Small intestine (tissue), 7 donors: ENCODE measurements around the gene CPED1. TPM values are rescaled to one million over a fixed set of nuclear protein-coding genes. Genes with fewer than 3 reads are reported as not detected.
"Not testable (repeated sequence)": the region's sequence is repeated elsewhere in the genome, so short reads cannot be mapped to it uniquely, and the experiment has no call there.

ENCODE experiments used
- DNase-seq, 2 donors: peaks; one replicate each; pipeline versions ENCODE4 v3.0.0 to v3.0.0-alpha.2; 2013
- FAIRE-seq: peaks from 2 replicates; lab custom pipeline; 2012; peaks lifted over from hg19 to GRCh38; lab: Jason Lieb, UNC
- H3K27ac ChIP-seq, 3 donors: one replicate each; pipeline ENCODE4 v1.5.1; 2013; ENCODE audit warnings: low read length in 2 of 3, mild to moderate bottlenecking in 2 of 3, control low read depth in 1 of 3, inconsistent platforms in 1 of 3, low read depth in 1 of 3, moderate library complexity in 1 of 3
- H3K27me3 ChIP-seq, 3 donors: one replicate each; pipeline ENCODE4 v1.6.1; 2013; ENCODE audit warnings: low read length in 3 of 3, inconsistent platforms in 1 of 3; ENCODE audit not compliant: control insufficient read depth in 3 of 3, insufficient read depth in 3 of 3
- H3K36me3 ChIP-seq, 3 donors: one replicate each; pipeline ENCODE4 v1.6.1; 2013; ENCODE audit warnings: low read length in 3 of 3, inconsistent platforms in 1 of 3, low read depth in 1 of 3, mild to moderate bottlenecking in 1 of 3, moderate library complexity in 1 of 3; ENCODE audit not compliant: control insufficient read depth in 3 of 3, insufficient read depth in 2 of 3
- H3K4me1 ChIP-seq, 3 donors: one replicate each; pipeline ENCODE4 v1.6.1; 2013; ENCODE audit warnings: low read length in 2 of 3, inconsistent platforms in 1 of 3, low read depth in 1 of 3, mild to moderate bottlenecking in 1 of 3, moderate library complexity in 1 of 3; ENCODE audit not compliant: control insufficient read depth in 3 of 3, insufficient read depth in 2 of 3
- H3K4me3 ChIP-seq, 3 donors: one replicate each; pipeline ENCODE4 v1.5.1; 2013; ENCODE audit warnings: low read length in 3 of 3, control low read depth in 1 of 3, inconsistent platforms in 1 of 3, low read depth in 1 of 3, mild to moderate bottlenecking in 1 of 3, moderate library complexity in 1 of 3
- H3K9me3 ChIP-seq, 2 donors: one replicate each; pipeline ENCODE4 v1.6.1; 2013; ENCODE audit warnings: low read depth in 1 of 2, low read length in 1 of 2; ENCODE audit not compliant: control insufficient read depth in 2 of 2, insufficient read depth in 1 of 2
- WGBS, 3 donors: extraction: QIAGEN DNeasy Blood & Tissue Kit; methylation state at CpG; one replicate each; pipeline ENCODE4 v1.1.7; 2013; 5-methylcytosine and 5-hydroxymethylcytosine counted together
- polyA plus RNA-seq, 4 donors: library from polyadenylated mRNA; stranded (reverse) in 3 of 4; unstranded in 1 of 4; fragments of 200-250 nt in 3 of 4; fragments of 120-200 nt in 1 of 4; gene quantifications; one replicate each; pipeline versions ENCODE4 v1.2.1 to v1.2.3, GENCODE V29; 2013
- donor health status: healthy with polysubstance abuse.
- donor health status: control.
- donor health status: control.
- donor health status: Bipolar disorder and iron deficiency.
- donor health status: healthy.

The CPED1 gene
- polyA plus RNA-seq, 4 donors = 0.22 to 8.7 (median 1.9) TPM

DNA sequence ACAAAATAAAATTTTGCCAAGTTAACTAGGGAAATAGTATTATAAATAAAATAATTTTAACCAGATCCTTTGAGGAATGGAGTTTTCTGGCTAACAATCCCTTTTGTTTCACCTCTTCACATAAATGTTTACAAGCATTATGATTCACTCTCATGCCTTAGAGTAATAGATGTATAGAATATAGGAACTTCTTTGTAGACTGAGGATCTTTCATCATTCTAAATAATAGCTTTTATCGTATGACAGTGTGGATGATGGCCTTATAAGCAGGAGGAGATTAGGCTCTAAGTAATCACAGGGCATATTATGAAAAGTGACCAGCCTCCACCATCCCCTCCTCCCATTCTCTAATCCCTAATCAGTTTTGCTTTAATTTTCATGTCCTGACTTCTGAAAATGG is 24.4 kb upstream of the CPED1 start:
- Histone ChIP-seq H3K4me1 (no peaks in the 10 kb centered on the region), H3K36me3 (peaks cover 2 to 8% (median 7%) of the 10 kb centered on the region in 3 donors), H3K27me3 (no peaks in the 10 kb centered on the region), H3K4me3 (no peak overlapping the region), H3K9me3 (no peaks in the 10 kb centered on the region), H3K27ac (no peak overlapping the region)
- FAIRE-seq (no peak), DNase-seq (no peak)
- WGBS, 3 donors = 96 to 97% (median 97%) methylated on average over 1 of the region's 1 CpG

DNA sequence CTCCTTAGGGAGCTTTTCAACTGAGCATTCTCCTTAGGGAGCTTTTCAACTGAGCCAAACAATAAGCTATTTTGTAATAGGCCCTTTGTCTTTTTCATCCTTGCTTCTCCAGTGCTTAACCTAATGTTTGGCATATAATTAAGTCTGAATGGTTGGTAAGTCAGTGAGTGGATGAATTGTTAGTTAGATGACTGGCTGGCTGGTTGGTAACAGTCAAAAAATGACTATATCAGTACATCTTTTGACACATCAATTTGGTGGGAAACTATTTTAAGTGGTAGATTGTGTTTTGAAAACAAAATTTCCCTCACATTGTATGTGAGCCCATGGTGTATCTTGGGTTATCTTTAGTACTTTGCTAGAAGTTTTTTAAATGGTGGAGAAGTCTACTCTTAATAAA is 21.6 kb upstream of the CPED1 start:
- no peak for FAIRE-seq
- H3K4me3 ChIP-seq = no peak overlapping the region

DNA sequence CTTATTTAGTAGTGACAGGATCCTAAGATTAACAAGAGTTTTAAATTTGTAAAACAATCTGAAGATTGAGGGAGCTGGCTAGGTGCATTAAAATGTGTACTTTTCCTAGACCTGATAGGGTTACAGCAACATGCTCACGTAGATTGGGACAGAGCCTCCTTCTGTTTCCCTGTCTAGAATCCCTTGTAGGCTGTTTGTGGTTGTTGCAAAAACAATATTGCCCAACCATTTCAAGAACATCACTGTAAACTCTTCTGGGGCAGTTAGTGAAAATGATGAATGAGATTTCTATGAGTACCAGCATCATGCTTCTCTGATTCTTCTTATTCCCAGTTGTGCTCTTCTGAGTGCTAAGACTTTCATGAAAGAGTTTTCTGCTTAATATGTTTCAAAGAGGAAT is 14.7 kb upstream of the CPED1 start:
- Histone ChIP-seq H3K27ac (no peak overlapping the region), H3K36me3 (peaks cover 7 to 15% (median 9%) of the 10 kb centered on the region in 3 donors), H3K4me3 (no peak overlapping the region), H3K9me3 (no peaks in the 10 kb centered on the region), H3K27me3 (no peaks in the 10 kb centered on the region), H3K4me1 (no peaks in the 10 kb centered on the region)
- DNase-seq (no peak), FAIRE-seq (no peak)
- WGBS, 3 donors = 95 to 100% (median 96%) methylated on average over 1 of the region's 1 CpG

More for the DNA sequence above, 21.6 kb upstream of the CPED1 start:
- Histone ChIP-seq H3K27ac (no peak overlapping the region), H3K36me3 (peaks cover 7 to 15% (median 11%) of the 10 kb centered on the region in 3 donors), H3K9me3 (no peaks in the 10 kb centered on the region), H3K4me1 (no peaks in the 10 kb centered on the region), H3K27me3 (no peaks in the 10 kb centered on the region)
- no peak for DNase-seq

DNA sequence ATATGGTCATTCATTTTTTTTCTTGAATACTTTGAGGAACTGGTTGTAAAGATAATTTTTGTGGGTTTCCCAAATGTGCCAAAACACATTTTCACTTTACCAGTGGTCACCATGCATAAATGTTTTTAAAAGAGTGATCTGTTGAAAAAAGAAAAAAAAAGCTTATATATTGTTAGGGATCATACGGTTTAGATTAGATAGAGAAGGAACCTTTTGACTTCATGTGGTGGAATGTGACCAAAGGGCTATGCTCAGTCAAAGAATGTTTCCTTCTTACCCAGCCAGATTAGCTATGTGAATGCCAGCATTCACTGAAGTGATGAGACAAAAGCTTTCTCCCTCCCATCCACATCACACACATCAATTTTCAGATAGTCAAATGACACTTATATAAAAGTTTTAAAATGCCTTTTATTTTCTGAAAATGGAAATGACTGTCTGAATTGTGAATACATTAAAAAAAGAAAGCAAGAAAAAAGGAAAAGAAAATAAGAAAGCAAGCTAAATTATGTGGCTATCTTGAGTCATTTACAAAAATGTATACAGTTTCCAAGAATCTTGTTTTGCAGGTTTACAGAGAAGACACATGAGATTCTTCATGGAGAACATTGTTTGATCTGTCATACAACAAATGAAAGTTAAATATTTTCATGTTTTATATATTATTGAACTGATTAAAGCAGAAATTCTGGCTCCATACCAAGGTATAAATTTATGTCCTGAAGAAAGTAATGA is 8.6 kb upstream of the CPED1 start:
- peaks cover 0 to 2% (median 0%) of the 10 kb centered on the region in 3 donors for H3K36me3 ChIP-seq
- H3K27ac ChIP-seq = no peak overlapping the region
- H3K4me3 ChIP-seq = no peak overlapping the region
- 3 to 14% (median 8%) methylated on average over 1 of the region's 1 CpG for WGBS, 3 donors
- no peaks in the 10 kb centered on the region for H3K4me1 ChIP-seq
- no peak for FAIRE-seq
- H3K27me3 ChIP-seq = no peaks in the 10 kb centered on the region
- no peaks in the 10 kb centered on the region for H3K9me3 ChIP-seq
- DNase-seq = no peak

DNA sequence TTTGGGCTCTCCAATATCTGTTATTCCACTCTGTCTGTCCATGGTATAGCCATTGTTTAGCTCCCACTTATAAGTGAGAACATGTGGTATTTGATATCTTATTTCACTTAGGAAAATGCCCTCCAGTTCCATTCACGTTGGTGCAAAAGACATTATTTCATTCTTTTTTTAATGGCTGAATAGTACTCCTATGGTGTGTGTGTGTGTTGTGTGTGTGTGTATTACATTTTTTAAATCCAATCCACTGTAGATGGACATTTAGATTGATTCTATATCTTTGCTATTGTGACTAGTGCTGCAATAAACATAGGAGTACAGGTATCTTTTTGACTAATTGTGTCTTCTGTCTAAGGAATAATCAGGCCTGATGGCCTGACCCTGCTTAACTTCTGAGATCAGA is 7.4 kb upstream of the CPED1 start:
- no peaks in the 10 kb centered on the region for H3K27me3 ChIP-seq
- no peaks in the 10 kb centered on the region for H3K9me3 ChIP-seq
- 86 to 91% (median 89%) methylated on average over 1 of the region's 1 CpG for whole genome bisulfite sequencing, 3 donors
- DNase-seq (no peak), FAIRE-seq (no peak)
- H3K4me3 ChIP-seq = no peak overlapping the region
- H3K36me3 ChIP-seq = no peaks in the 10 kb centered on the region
- H3K4me1 ChIP-seq = no peaks in the 10 kb centered on the region
- H3K27ac ChIP-seq = no peak overlapping the region

DNA sequence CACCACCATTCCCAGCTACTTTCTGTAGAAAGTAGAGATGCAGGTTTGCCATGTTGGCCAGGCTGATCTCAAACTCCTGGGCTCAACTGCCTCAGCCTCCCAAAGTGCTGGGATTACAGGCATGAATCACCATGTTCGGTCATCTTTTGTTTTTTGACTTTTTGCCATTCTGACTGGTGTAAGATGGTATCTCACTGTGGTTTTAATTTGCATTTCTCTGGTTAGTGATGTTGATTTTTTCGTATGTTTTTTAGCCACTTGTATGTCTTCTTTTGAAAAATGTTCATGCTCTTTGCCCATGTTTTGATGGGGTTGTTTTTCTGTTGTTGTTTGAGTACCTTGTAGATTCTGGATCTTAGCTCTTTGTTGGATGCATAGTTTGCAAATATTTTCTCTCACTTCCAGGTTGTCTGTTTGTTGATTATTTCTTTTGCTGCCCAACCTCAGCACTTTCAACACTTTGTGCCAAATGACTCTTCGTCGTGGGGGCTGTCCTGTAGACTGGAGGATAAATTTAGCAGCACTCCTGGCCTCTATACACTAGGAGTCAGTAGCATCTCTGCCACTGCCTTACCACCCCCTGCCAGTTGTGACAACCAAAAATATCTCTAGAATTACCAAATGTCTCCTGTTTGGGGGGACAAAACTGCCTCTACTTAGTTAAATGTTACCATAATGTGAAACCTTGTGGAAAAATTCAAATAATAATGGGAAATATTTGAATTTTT is 6.5 kb upstream of the CPED1 start:
- no peaks in the 10 kb centered on the region for H3K27me3 ChIP-seq
- 67 to 87% (median 72%) methylated on average over 4 of the region's 4 CpGs for WGBS, 3 donors
- no peak overlapping the region for H3K27ac ChIP-seq
- DNase-seq (no peak), FAIRE-seq (no peak)
- no peaks in the 10 kb centered on the region for H3K9me3 ChIP-seq
- no peaks in the 10 kb centered on the region for H3K4me1 ChIP-seq
- H3K4me3 ChIP-seq = no peak overlapping the region
- H3K36me3 ChIP-seq = no peaks in the 10 kb centered on the region

DNA sequence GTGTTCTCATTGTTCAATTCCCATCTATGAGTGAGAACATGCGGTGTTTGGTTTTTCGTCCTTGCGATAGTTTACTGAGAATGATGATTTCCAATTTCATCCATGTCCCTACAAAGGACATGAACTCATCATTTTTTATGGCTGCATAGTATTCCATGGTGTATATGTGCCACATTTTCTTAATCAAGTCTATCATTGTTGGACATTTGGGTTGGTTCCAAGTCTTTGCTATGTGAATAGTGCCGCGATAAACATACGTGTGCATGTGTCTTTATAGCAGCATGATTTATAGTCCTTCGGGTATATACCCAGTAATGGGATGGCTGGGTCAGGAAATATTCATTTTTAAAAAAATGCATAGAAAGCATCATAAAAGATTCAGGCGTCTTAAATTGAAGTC is 4.9 kb upstream of the CPED1 start:
- not testable (repeated sequence) for H3K27ac ChIP-seq, H3K4me3 ChIP-seq, H3K4me1 ChIP-seq, FAIRE-seq, H3K9me3 ChIP-seq, DNase-seq, H3K27me3 ChIP-seq, H3K36me3 ChIP-seq
- WGBS, 3 donors = 93 to 97% (median 97%) methylated on average over 5 of the region's 8 CpGs

DNA sequence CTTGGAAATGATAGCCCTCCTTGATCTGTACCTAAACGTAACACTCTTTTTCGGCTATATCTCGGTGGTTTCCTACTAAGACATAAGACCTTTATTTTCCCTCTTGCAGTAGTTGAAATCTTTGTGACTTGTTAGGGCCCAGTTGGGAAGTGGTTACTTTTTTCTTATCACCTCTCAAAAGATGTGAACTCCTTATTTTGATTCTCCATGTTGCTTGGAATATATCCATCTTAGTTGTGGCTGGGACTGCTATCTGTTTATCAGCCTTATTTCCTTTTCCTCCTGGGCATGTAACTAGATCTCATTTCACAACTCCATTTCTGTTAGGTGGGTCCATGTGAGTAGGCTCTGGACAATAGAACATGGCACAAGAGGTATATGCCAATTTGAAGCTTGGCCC is 4.1 kb upstream of the CPED1 start:
- 89 to 98% (median 95%) methylated on average over 3 of the region's 3 CpGs for WGBS, 3 donors

More for the DNA sequence above, 4.1 kb upstream of the CPED1 start:
- peaks cover 0 to 10% (median 0%) of the 10 kb centered on the region in 3 donors for H3K4me1 ChIP-seq
- no peaks in the 10 kb centered on the region for H3K9me3 ChIP-seq
- H3K36me3 ChIP-seq = no peaks in the 10 kb centered on the region
- no peak for FAIRE-seq
- no peak for DNase-seq
- no peaks in the 10 kb centered on the region for H3K27me3 ChIP-seq
- no peak overlapping the region for H3K4me3 ChIP-seq
- no peak overlapping the region for H3K27ac ChIP-seq
